ENCODE data around the gene RUSF1.

The RUSF1 gene

DNA sequence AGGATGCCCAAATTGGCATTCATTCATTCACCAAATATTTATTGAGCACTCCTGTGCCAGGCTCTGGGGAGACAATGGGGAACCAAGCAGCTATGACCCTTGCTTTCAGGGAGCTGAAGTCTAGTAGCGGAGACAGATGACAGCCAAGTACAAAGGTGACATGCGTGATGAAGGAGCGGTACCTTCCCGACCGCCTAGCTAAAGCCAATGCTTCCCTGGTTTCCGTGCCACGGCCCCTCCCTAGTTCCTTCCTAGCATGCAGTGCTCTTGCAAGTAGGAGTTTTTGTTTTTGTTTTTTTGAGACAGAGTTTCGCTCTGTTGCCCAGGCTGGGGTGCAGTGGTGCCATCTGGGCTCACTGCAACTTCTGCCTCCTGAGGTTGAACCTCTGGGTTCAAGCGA lies 28.4 kb downstream of the RUSF1 start:
- DNase-seq (ENCODE audit: low read depth): no peak
- no peak overlapping the region for H3K4me3 ChIP-seq (replicated peaks; ENCODE audit: low read depth, low read length)
- no peak for TF ChIP-seq CTCF (IDR thresholded peaks at IDR 0.05; ENCODE audit: low read length, missing control alignments)

DNA sequence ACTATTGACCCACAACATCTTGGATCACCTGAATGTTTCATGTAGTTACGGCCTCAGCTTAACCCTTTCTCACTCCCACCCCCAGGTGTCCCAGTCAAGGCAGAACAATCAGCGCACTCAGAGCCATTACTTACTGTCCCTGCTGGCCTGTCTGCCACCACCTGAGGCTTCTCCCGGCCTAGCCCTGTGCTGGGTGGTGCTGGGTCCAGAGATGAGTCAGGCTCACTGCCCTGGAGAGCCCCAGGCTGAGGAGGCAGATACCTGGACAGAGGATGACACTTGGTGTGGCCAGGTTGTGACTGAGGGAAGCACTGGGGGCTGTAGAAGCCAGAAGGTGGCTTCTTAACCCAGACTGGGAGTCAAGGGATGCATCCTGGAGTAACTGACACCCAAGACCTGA lies 29.2 kb downstream of the RUSF1 start:
- no peak for DNase-seq (ENCODE audit: low read depth)
- no peak for TF ChIP-seq CTCF (IDR thresholded peaks at IDR 0.05; ENCODE audit: low read length, missing control alignments)
- no peak overlapping the region for H3K4me3 ChIP-seq (replicated peaks; ENCODE audit: low read depth, low read length)

- no peak for TF ChIP-seq CTCF (IDR thresholded peaks at IDR 0.05; ENCODE audit: low read length, missing control alignments)
- DNase-seq (ENCODE audit: low read depth): no peak
- no peak overlapping the region for H3K4me3 ChIP-seq (replicated peaks; ENCODE audit: low read depth, low read length)
These were observed 30.7 kb downstream of the RUSF1 start for GRCh38 chr16:31477220-31478216.

DNA sequence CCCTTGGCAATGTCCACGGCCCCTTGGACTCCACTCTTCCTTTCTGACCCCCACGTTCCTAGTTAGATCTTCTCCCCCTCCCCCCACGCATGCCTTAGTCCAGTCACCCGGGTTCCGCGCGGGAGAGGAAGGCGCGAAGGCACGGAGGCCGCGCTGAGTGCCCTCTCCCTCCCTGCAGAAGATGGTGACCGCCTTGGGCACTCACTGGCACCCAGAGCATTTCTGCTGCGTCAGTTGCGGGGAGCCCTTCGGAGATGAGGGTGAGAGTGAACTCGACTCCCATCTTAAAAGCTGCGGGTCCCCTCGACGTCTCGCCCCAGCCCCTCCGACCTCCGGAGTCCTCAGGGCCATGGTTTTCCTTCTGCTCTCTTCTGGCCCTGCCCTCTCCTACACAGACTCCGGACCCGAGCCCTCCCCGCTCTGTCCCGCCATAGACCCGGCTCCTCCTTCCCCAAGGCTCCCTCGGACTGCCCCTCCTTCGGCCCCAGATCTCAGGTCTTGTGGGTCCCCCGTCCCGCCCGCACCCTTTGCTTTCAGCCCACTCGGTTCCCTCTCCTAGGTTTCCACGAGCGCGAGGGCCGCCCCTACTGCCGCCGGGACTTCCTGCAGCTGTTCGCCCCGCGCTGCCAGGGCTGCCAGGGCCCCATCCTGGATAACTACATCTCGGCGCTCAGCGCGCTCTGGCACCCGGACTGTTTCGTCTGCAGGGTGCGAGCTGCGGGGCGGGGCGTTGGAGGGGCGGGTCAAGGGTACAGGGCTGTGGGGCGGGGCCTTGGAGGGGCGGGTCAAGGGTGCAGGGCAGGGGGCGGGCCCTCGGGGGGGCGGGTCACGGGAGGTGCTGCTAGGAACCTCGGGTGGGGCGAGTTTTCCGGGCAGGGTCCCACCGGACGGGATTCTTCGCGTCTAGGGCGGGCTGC lies 31.6 kb downstream of the RUSF1 start:
- DNase-seq (ENCODE audit: low read depth): no peak
- TF ChIP-seq CTCF (IDR thresholded peaks at IDR 0.05; ENCODE audit: low read length, missing control alignments): no peak
- H3K4me3 ChIP-seq (replicated peaks; ENCODE audit: low read depth, low read length): no peak overlapping the region

DNA sequence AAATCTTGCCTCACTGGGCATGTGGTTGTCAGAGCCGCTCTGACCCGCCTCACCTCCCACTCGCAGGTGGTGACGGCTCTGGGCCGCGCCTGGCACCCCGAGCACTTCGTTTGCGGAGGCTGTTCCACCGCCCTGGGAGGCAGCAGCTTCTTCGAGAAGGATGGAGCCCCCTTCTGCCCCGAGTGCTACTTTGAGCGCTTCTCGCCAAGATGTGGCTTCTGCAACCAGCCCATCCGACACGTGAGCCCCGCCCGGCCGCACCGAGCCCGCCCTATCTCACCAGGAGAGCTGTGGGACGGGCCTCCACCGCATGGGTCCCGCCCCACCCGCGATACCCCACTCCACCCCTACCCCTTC lies 32.3 kb downstream of the RUSF1 start:
- TF ChIP-seq CTCF (IDR thresholded peaks at IDR 0.05; ENCODE audit: low read length, missing control alignments): no peak
- DNase-seq (ENCODE audit: low read depth): no peak
- H3K4me3 ChIP-seq (replicated peaks; ENCODE audit: low read depth, low read length): no peak overlapping the region

DNA sequence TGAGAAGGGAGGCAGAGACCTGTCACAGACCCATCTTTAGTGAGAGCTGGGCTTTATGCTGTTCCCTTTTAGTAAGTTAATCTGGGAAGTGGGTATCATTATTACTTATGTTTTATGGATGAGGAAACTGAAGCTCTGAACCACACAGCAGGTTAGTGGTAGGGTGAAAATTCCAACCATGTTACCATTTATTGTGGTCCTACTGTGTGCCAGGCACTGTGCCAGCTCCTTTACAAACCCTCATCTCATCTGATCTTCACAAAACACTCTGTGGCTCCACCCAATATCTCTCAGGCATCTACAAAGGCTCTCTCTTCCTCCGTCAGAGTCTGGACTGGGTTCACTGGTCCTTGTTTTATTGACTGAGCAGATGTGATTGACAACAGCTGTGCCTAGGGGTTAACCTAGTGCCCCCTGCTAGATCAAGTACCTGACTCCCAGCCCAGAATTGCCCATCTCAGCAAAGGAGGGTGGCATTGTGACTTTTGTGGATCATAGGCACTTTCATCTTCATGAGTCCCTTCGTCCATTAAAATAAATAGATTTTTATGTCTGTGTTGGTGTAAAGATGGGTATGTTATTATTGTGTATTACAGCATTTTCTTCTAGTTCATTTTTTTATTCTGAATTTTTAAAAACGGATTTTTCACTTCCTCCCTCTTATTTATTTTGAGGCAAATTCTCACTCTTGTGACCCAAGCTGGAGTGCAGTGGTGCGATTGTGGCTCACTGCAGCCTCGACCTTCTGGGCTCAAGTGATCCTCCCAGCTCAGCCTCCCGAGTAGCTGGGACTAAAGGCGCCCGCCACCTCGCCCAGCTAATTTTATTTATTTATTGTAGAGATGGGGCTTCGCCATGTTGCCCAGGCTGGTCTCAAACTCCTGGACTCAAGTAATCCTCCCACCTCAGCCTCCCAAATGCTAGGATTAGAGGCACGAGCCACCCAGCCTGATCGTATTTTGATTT lies 33.1 kb downstream of the RUSF1 start:
- TF ChIP-seq CTCF (IDR thresholded peaks at IDR 0.05; ENCODE audit: low read length, missing control alignments): no peak
- no peak for DNase-seq (ENCODE audit: low read depth)
- no peak overlapping the region for H3K4me3 ChIP-seq (replicated peaks; ENCODE audit: low read depth, low read length)
